GM18526 (cell line): ENCODE measurements around the gene UBE2J1.

Experiments used
- POLR2A ChIP-seq: IDR thresholded peaks from 3 replicates; pipeline ENCODE4 v1.6.1; 2011; ENCODE audit not compliant: insufficient read length; ENCODE audit errors: extremely low read depth

UBE2J1 gene

GRCh38 chr6:89314692-89315091 is 37.8 kb downstream of the UBE2J1 start:
- TF ChIP-seq POLR2A, result no peak

GRCh38 chr6:89313006-89313405 is 39.5 kb downstream of the UBE2J1 start:
- TF ChIP-seq POLR2A, result no peak

DNA sequence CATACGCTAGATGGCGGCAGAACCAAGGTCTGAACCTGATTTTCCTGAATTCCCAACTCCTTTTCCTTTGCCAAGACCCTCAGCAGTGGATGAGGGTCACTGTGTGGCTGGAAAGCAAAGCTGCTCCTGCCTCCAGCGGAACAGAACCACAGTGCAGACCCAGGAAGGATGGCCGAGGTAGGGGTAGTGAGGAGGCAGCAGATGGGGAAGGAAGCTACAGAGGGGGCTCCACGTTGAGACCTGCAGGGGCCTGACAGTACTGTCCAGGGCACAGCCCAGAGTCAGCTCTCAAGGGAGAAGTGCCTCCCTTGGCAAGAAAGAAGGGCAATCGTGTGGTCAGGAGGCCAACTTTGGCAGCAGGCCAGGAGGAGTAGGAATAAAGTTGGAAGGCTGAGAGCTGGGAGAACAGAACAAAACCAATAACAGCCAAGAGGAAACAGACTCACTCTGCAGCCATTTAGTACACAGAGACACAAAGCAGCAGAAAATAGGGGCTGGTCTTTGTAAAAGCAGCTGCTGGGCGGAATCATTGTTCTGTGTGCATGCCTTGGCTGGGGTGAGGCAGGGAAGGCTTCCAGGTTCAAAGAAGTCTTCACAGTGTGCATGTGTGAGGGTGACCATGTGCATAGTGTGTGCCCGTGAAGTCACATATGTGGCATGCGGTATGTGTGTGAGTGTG is 40.5 kb downstream of the UBE2J1 start:
- TF ChIP-seq POLR2A, result no peak

DNA sequence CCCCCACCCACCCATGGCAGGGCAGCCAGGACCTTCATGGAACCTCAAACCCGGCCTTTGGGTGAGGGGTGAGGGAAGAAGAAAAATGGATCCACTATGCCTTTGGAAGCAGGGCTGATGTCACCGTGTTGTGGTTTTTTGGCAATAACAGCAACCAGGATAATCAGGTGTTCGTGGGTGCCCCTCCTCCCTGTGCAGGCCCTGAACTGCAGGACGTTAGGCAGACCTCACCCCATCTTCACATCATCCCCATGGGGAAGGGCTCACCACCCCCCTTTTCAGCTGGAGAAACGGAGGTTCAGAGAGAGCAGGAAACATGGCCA is 41.0 kb downstream of the UBE2J1 start:
- TF ChIP-seq POLR2A, result no peak

- TF ChIP-seq POLR2A, result no peak
These were observed 41.6 kb downstream of the UBE2J1 start for GRCh38 chr6:89310929-89311328.

DNA sequence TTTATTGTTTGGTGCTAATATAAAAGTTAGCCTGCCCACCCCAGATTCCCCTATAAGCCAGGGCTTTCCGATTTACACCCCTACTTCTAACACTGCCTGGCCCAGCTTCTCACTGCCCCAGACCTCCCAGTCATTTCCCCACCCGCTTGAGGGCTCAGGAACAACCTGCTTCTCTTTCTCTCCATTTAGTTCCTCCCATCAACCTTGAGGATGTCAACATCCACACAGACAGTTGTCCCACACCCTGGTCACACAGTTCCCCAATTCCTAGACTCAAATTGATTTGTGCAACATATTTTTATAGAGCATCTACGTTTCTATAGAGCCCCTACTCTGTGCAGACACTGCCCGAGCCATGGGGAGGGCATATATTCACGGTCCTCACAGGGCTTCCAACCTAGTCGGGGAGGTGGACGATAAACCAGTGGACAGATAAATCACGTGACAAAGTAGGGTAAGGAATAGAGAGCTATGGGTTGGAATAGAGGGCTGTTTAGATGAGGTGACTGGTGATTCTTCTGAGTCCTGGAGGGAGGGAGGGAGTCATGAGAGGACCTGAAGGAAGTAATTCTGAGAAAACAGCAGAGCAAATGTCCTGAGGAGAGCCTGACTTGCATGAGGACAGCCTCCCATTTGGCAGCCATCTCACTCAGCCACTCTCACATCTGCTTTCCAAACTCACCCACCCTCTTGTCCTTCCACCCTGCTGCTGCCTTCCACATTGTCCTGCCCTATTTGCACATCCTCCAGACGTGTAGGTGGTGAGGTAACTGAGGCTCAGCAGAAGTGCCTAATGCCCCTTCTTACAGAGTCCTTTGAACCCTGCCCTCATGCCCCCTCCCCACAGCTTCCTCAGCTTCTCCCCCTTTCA is 43.8 kb downstream of the UBE2J1 start:
- TF ChIP-seq POLR2A, result no peak

DNA sequence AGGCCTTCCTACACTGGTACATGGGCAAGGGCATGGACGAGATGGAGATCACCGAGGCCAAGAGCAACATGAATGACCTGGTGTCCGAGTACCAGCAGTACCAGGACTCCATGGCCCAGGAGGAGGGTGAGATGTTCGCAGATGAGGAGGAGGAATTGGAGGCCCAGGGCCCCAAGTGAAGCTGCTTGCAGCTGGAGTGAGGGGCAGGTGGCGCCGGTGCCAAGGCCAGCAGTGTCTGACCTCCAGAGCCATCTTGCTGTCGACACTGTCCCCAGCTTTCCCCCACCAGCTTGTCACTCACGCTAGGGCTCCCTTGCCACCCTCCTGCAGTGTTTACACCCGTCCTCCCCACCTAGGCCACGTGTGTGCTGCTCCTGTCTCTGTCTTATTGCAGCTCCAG is 49.6 kb downstream of the UBE2J1 start:
- no peak for TF ChIP-seq POLR2A

DNA sequence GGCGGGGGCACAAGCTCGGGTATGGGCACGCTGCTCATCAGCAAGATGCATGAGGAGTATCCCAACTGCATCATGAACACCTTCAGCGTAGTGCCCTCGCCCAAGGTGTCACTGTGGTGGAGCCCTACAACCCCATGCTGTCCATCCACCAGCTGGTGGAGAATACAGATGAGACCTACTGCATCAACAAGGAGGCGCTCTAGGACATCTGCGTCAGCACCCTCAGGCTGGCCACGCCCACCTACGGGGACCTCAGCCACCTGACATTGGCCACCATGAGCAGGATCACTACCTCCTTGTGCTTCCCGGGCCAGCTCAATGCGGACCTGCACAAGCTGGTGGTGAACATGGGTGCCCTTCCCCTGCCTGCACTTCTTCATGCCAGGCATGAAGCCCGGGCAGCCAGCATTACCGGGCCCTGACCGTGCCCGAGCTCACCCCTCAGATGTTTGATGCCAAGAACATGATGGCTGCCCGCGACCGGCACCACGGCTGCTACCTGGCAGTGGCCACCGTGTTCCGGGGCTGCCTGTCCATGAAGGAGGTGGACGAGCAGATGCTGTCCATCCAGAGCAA is 50.2 kb downstream of the UBE2J1 start:
- no peak for TF ChIP-seq POLR2A

DNA sequence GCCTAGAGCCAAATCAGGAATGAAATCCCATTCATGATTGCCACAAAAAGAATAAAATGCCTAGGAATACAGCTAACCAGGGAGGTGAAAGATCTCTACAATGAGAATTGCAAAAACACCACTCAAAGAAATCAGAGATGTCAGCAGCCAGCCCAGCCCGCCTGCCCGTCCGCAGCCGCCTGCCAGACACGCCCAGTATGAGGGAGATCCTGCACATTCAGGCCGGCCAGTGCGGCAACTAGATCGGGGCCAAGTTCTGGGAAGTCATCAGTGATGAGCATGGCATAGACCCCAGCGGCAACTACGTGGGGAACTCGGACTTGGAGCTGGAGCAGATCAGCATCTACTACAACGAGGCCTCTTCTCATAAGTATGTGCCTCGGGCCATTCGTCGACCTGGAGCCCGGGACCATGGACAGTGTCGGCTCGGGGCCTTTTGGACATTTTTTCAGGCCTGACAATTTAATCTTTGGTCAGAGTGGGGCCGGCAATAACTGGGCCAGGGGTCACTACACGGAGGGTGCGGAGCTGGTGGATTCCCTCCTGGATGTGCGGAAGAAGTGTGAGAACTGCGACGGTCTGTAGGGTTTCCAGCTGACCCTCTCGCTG is 50.8 kb downstream of the UBE2J1 start:
- no peak for TF ChIP-seq POLR2A

GRCh38 chr6:89299466-89299850 is 53.1 kb downstream of the UBE2J1 start:
- TF ChIP-seq POLR2A, result no peak

DNA sequence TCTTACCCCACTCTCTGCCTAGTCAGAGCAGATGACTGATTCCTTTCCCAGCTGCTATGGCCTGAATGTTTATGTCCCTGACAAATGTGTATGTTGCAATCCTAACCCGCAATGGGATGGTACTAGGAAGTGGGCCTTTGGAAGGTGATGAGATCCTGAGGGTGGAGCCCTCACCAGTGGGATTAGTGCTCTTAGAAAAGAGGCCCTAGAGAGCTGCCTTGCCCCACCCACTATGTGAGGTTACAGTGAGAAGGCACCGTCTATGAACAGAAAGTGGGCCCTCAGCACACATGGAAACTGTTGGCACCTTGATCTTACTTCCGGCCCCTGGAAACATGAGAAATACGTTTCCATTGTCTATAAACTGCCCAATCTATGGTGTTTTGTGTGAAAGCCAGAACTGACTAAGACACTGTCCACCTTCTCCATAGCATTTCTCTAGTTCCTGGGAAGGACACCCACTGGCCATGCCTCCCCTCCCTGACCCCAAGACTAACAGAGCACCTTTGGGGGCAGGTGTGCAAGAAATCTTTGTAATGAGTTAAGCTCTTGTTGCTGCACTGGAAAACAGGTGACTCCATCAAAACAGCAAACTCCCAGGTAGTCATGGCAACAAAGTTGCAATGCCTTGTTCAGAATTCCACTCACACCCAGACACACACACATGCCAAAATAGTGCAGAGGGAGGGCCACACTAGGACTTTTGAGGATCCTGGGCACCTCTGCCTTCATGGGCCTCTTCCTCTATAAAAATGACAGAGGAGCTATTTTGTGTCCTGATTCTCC is 53.6 kb downstream of the UBE2J1 start:
- no peak for TF ChIP-seq POLR2A

DNA sequence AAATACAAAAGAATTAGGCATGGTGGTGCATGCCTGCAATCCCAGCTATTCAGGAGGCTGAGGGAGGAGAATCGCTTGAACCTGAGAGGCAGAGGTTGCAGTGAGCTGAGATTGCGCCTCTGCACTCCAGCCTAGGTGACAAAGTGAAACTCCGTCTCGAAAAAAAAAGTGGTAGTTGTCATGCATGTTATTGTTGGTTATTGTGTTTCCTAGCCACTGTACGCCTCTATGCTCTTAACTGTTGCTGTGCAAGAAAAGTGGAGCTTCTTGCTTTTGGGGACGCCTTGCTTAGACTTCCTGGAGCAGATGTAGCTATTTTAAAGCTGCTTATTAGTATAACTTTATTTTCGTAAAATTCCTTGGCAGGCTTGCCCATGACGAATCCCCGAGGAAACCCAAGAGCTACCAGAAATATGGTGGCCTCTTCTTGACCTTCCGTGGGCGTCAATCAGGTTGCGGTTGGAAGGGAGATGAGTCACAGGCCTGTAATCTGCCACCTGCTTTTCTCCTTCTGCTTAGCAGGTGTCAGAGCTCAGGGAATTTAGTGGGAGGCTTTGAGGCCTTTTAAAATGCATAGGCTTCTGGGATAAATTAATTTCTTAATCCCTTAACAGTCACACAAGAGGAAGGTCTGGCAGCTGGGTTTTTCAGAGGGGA is 54.7 kb downstream of the UBE2J1 start:
- no peak for TF ChIP-seq POLR2A

GRCh38 chr6:89295981-89296380 is 56.5 kb downstream of the UBE2J1 start:
- TF ChIP-seq POLR2A, result no peak

DNA sequence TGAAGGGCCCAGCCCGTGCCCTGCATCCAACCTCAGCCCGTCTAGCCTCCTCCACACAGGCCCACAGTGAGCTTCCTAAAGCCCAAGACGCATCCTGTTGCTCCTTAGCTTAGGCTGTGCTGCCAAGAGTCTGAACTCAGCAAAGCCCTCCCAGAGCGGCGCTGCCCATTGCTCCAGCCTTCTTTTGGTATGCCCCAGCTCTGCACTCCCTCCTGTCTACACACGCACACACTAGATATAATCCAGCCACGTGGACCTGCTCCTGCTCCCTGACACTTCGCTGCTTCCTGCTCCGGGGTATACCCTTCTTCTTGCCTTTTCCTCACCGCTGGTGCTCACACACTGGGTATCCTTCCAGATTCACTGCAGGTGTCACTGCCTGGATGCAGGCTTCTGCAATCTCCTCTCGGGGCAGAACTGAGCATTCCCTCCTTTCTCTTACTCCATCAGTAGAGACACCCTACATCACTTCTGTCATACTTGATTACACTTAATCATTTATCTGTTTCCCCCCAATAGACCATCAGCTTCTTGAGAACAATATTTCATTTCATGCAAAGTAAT is 61.2 kb downstream of the UBE2J1 start:
- TF ChIP-seq POLR2A, result no peak
